ENCODE data around the gene SOX5.

DNA sequence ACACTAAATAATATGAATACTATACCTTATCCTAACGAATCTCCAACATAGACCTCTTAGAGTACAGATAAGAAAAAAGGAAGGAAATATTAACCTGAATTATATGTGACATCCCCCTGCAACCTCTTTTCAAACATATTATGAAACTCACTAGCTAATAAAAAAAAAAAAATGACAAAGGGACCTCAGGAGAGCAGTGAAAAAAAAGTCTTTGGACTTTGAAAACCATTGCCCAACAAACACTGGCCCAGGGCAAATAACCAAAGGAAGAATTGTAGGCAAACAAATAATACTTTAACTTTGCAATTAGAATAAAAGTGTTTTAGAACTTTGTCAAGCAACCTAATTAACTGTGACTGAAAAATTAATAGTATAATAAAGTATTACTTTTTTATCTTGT, 7.7 kb downstream of the SOX5 start:
- TF ChIP-seq EZH2phosphoT487 (IDR thresholded peaks at IDR 0.05; ENCODE audit: low read depth, severe bottlenecking, unreplicated experiment), result no peak
- TF ChIP-seq, protein P1, sequence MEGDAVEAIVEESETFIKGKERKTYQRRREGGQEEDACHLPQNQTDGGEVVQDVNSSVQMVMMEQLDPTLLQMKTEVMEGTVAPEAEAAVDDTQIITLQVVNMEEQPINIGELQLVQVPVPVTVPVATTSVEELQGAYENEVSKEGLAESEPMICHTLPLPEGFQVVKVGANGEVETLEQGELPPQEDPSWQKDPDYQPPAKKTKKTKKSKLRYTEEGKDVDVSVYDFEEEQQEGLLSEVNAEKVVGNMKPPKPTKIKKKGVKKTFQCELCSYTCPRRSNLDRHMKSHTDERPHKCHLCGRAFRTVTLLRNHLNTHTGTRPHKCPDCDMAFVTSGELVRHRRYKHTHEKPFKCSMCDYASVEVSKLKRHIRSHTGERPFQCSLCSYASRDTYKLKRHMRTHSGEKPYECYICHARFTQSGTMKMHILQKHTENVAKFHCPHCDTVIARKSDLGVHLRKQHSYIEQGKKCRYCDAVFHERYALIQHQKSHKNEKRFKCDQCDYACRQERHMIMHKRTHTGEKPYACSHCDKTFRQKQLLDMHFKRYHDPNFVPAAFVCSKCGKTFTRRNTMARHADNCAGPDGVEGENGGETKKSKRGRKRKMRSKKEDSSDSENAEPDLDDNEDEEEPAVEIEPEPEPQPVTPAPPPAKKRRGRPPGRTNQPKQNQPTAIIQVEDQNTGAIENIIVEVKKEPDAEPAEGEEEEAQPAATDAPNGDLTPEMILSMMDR (IDR thresholded peaks at IDR 0.05; ENCODE audit: poor library complexity), result no peak

Data from hepatocyte (in vitro differentiated cells).